CD1c-positive myeloid dendritic cell (primary cell): ENCODE results near the gene PSMB4.
"Not testable (repeated sequence)": the region's sequence is repeated elsewhere in the genome, so short reads cannot be mapped to it uniquely, and the experiment has no call there.

Experiments
- DNase-seq: peaks from one replicate; pipeline ENCODE4 v3.0.0-alpha.2; 2016; ENCODE audit errors: extremely low spot score

The PSMB4 gene

GRCh38 chr1:151390221-151391078 lies 8.9 kb upstream of the PSMB4 start:
- not testable (repeated sequence) for DNase-seq

DNA sequence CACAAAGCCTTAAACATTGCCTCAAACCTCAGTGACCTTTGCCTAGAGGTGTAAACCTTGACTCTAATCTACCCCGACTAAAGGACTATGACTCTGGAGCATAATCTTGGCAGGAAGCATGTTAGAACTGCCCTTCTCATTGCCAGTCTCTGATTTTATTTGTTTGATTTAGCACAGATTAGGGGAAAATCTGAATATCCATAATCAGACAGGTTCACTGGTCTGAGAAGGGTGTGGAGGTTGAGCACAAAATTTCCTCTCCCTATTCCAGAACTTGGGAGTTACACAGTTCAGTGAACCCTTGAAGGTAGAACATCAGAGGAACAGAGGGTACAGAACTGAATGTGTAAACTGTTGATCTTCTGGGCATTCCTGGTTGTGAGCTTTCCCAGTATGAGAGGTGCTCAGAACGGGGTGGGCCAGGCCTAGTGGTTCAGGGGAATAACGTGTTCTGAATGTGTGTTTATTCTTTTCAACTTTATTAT lies 8.3 kb upstream of the PSMB4 start:
- DNase-seq = no peak

- DNase-seq = no peak
Observed at GRCh38 chr1:151393583-151393982, 5.8 kb upstream of the PSMB4 start.

- DNase-seq = not testable (repeated sequence)
Observed at GRCh38 chr1:151396265-151396664, 3.1 kb upstream of the PSMB4 start.

DNA sequence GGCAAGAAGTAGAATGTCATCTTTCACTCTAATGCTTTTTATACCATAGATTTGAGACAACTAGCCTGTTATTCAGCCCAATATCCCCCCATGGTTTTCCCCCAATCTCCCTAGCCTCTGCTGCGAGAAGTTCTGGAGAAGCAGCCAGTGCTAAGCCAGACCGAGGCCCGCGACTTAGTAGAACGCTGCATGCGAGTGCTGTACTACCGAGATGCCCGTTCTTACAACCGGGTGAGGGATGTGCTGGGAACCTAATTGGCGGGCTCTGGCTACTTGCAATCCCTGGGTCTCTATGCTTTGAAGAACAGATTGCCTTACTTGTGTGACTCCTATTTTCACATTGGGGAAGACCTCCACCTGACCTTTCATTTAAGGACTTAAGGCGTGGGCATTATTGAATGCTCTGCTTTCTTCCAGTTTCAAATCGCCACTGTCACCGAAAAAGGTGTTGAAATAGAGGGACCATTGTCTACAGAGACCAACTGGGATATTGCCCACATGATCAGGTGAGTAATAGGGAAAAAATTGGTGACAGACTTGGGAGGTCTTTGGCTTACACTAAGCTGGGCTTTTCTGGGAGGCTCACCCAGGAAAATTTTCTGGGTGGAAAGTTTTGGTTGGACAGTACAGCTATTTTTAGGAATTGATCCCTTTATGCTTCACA lies 1.9 kb downstream of the PSMB4 start:
- no peak for DNase-seq

DNA sequence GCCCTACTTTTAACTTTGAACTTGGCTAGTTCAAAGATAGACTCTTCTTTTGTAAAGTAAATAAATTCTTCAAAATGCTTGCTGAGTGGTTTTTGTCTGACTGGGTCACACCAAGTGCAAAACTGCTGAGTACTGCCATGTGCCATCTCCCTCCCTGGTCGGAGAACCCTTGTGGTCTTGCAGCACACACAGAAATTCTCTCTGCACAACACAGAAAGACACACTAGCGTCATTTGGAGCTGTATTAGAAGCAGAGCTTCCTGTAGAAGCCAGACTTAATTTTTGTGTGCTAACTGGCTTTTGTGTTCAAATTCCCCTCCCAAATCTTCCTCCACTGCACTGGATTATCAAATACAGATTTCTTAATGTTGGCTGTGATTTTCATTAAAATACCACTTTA lies 2.5 kb downstream of the PSMB4 start:
- no peak for DNase-seq

DNA sequence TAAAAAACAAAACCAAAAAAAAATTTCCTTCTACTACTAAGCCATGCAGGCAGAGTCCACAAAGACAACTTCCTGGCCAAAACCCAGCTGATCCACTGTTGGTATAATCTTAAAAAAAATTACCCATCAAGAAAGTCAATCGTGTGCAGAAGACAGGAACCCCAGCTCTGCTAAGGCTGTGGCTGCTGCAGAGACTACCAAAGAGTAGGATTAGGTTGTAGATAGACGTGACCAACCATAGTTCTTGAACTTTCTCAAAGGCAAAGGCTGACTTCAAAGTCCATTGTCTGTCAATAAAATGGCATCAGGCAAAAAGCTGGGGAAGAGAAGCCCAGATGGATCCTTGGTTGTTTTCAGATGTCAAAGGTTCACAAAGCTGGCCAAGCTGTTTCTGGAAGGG lies 3.4 kb downstream of the PSMB4 start:
- DNase-seq = no peak

GRCh38 chr1:151403612-151404011 lies 4.2 kb downstream of the PSMB4 start:
- DNase-seq = no peak

- DNase-seq = no peak
Observed at GRCh38 chr1:151405187-151405951, 6.0 kb downstream of the PSMB4 start.

DNA sequence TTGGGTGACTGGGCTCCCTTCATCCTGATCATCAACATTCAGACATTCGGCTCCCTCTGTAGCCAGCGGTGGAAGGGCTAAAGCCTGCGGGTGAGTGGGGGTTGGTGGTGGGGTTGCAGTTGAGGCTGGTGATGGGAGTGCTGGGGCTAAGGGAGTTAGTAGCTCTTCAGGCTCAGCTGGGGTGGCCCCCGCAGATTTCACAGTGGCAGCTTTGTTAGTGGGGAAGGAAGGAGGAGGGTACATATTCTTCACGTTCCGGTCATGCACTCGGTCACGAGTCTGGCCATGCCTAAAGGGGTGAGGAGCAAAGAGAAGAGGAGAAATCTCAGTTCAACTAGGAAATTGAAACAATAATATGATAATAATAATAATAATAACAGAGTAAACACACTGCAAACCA lies 6.8 kb downstream of the PSMB4 start:
- DNase-seq = no peak

DNA sequence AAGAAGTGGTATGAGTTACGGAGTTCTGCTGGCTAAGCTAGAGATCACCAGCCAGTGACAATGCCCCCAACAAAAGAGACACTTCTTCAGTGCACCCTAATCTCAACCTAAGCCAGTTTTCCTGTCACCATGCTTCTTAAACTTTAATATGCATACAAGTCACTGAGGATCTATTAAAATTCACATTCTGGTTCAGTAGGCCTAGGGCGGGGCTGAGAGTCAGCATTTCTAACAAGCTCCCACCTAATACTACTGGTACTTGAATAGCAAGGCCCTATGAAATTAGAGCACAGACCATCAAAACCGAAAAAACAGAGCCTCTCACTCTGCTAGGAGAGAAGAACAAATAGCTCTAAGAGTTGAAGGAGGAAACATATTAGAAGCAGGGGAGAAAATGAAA lies 7.9 kb downstream of the PSMB4 start:
- DNase-seq = no peak

GRCh38 chr1:151408891-151409290 lies 9.5 kb downstream of the PSMB4 start:
- DNase-seq = no peak

GRCh38 chr1:151411884-151412283 lies 12.5 kb downstream of the PSMB4 start:
- no peak for DNase-seq

DNA sequence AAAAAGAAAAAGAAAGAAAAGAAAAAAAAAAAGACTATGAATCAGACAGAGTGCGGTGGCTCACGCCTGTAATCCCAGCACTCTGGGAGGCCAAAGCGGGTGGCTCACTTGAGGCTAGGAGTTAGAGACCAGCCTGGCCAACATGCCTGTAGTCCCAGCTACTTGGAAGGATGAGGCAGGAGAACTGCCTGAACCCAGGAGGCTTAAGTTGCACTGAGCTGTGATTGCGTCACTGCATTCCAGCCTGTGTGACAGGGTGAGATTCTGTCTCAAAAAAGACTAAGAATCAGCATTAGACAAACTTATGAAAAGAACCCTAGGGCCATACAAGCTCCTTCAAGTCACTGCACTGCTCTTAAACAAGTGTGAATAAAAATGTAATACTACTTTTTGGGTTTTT lies 16.9 kb downstream of the PSMB4 start:
- DNase-seq = no peak

GRCh38 chr1:151418081-151418480 lies 18.7 kb downstream of the PSMB4 start:
- DNase-seq = no peak

- DNase-seq = no peak
Observed at GRCh38 chr1:151419819-151420218, 20.4 kb downstream of the PSMB4 start.

- no peak for DNase-seq
Observed at GRCh38 chr1:151425103-151425502, 25.7 kb downstream of the PSMB4 start.

- no peak for DNase-seq
Observed at GRCh38 chr1:151428068-151428467, 28.7 kb downstream of the PSMB4 start.

- DNase-seq = not testable (repeated sequence)
Observed at GRCh38 chr1:151433827-151434226, 34.5 kb downstream of the PSMB4 start.

- DNase-seq = no peak
Observed at GRCh38 chr1:151435174-151435573, 35.8 kb downstream of the PSMB4 start.

GRCh38 chr1:151436985-151437384 lies 37.6 kb downstream of the PSMB4 start:
- no peak for DNase-seq

- not testable (repeated sequence) for DNase-seq
Observed at GRCh38 chr1:151437396-151437795, 38.0 kb downstream of the PSMB4 start.
